Measurements from ENCODE around the gene FRMD4B. TPM values are rescaled to one million over a fixed set of nuclear protein-coding genes. Genes with fewer than 3 reads are reported as not detected.
A peak's percentile ranks its signal among the peaks of the same experiment; 100 is the strongest.

FRMD4B gene
- total RNA-seq, result 10 to 100 TPM; 36.7 to 38.1 TPM
- long read RNA-seq, full-length matches to known transcripts, result 1 of 16 reads
- long read RNA-seq, partial matches to known transcripts, result 3 of 16 reads
- long read RNA-seq, other reads (novel, unspliced or antisense), result 12 of 16 reads

- DNase-seq (peak; percentile 85), ATAC-seq (peak; percentile 93 to 94)
- intact Hi-C loops (cut with DNase I), result no loop called here
Observed at GRCh38 chr3:69385723-69386555, at the start of gene FRMD4B. FRMD4B (minus strand) TSS chr3:69386088; CDS start chr3:69385989, 99 bp downstream.

GRCh38 chr3:69433969-69434325 is 48.1 kb upstream of the FRMD4B start:
- peak in 1 of 2 donors; percentile 41 for ATAC-seq
- no peak for DNase-seq
- intact Hi-C loops (cut with DNase I), result no loop called here

GRCh38 chr3:69433121-69433968 is 47.5 kb upstream of the FRMD4B start:
- DNase-seq (no peak), ATAC-seq (peak; percentile 28 to 39)
- intact Hi-C loops (cut with DNase I), result no loop called here

GRCh38 chr3:69428657-69429255 is 42.9 kb upstream of the FRMD4B start:
- ATAC-seq, result peak in 1 of 2 donors; percentile 51

GRCh38 chr3:69426967-69427304 is 41.0 kb upstream of the FRMD4B start:
- intact Hi-C loops (cut with DNase I), result loop anchor here (5.0 to 10.0 kb wide), 4 partner anchors 105 to 265 kb away; no protein-coding TSS in a partner anchor
- DNase-seq, result no peak
- no peak for ATAC-seq

More at GRCh38 chr3:69428657-69429255, 42.9 kb upstream of the FRMD4B start:
- DNase-seq, result no peak
- intact Hi-C loops (cut with DNase I), result loop anchor here (5.0 to 10.0 kb wide), 4 partner anchors 106 to 266 kb away; no protein-coding TSS in a partner anchor

DNA sequence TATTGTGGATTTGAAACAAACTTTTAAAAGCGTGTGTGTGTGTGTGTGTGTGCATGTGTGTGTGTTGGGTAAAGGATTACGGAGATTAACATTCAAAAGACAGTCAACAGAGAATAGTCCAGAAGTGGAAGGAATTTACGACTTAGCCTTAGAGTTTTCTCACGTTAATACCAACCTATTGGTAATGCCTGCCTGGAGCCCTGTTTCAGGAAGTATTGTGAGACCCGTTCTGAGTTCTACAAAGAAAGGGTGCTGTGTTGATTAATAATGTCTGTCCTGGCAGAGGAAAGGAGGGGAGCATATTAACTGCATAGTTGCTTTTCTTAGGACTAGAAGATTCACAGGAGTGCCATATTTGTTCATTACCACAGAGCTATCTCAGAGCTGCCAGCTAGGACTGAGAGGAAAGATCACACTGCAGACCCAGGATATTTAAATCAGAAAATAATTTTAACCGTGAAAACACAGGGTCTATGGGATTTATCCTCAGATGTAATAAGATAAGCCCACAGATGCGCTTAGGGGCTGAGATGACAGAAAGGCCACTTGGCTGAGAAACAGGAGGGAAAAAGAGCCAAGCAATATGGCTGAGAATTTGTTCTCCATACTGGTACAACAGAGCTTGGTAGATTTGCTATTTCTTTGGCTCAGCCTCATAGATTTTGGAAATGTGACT is 40.5 kb upstream of the FRMD4B start:
- DNase-seq (no peak), ATAC-seq (no peak)
- intact Hi-C loops (cut with DNase I), result loop anchor here (5.0 to 10.0 kb wide), 4 partner anchors 104 to 264 kb away; no protein-coding TSS in a partner anchor

GRCh38 chr3:69425249-69425648 is 39.4 kb upstream of the FRMD4B start:
- ATAC-seq, result peak; percentile 53 to 69
- no peak for DNase-seq
- intact Hi-C loops (cut with DNase I), result loop anchor here (5.0 to 10.0 kb wide), 4 partner anchors 103 to 263 kb away; no protein-coding TSS in a partner anchor

- DNase-seq (no peak), ATAC-seq (no peak)
- intact Hi-C loops (cut with DNase I), result loop anchor here in 1 of 2 donors (10.0 kb wide), 1 partner anchor 259 kb away; no protein-coding TSS in a partner anchor
Observed at GRCh38 chr3:69423463-69424155, 37.7 kb upstream of the FRMD4B start.

DNA sequence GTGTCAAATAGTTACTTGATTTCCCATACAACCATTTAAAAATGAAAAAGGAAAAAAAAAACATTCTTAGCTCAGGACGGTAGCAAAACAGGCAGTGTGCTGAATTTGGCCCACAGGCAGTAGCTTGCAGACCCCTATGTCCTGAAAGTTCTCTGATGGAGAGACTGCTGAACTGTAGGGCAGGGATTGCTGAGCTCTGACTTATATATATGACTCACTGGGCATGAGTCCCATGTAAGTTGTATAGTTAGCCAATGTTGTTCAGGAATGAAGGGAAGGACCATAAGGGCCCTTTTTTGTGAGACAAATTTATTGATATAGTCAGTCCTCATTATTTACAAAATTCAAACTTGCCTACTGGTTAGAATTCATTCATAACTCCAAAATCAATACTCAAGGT is 36.9 kb upstream of the FRMD4B start:
- DNase-seq, result no peak
- intact Hi-C loops (cut with DNase I), result loop anchor here in 1 of 2 donors (10.0 kb wide), 1 partner anchor 258 kb away; no protein-coding TSS in a partner anchor
- no peak for ATAC-seq

- peak; percentile 23 to 93 for ATAC-seq
Observed at GRCh38 chr3:69420781-69421520, 35.1 kb upstream of the FRMD4B start.

GRCh38 chr3:69419276-69419675 is 33.4 kb upstream of the FRMD4B start:
- ATAC-seq (no peak), DNase-seq (no peak)
- intact Hi-C loops (cut with DNase I), result loop anchor here in 1 of 2 donors (10.0 kb wide), 1 partner anchor 94 kb away; no protein-coding TSS in a partner anchor

More at GRCh38 chr3:69420781-69421520, 35.1 kb upstream of the FRMD4B start:
- peak; percentile 58 for DNase-seq
- intact Hi-C loops (cut with DNase I), result loop anchor here in 1 of 2 donors (10.0 kb wide), 1 partner anchor 256 kb away; no protein-coding TSS in a partner anchor

- intact Hi-C loops (cut with DNase I), result loop anchor here in 1 of 2 donors (10.0 kb wide), 1 partner anchor 93 kb away; no protein-coding TSS in a partner anchor
- ATAC-seq, result no peak
- DNase-seq, result no peak
Observed at GRCh38 chr3:69417541-69418078, 31.7 kb upstream of the FRMD4B start.

DNA sequence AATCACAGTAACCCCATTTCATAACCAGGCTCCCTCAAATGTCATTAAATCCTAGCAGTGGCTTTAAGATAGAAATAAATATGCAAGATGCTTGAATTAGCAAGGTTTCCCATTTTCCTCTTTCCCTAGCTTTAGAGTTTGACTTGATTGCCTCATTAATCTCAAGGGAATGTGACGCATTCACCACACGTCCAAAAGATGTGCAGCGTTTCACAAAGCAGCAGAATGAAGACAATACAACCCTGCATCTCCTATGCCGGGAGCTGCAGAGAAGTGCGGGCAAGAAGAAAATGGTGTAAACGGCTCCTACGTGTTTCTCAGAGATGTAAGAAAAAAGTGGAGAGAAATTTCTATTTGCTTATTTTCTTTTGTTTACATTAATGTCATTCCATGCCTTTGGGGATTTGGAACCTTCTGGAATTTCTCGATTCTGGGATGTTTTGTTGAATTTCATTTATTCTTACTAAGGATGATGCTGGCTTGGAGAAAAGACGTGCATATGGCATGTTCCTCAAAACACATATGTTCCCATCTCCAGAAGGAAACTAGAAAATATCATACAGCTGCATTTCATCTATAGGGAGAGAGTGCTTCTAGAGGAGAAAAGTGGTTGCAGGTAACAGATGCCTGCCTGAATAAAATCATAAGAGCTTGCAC is 27.8 kb upstream of the FRMD4B start:
- DNase-seq, result no peak
- intact Hi-C loops (cut with DNase I), result loop anchor here (5.0 to 10.0 kb wide), 2 partner anchors 89 to 106 kb away; no protein-coding TSS in a partner anchor
- no peak for ATAC-seq

GRCh38 chr3:69411346-69411745 is 25.5 kb upstream of the FRMD4B start:
- no peak for ATAC-seq
- intact Hi-C loops (cut with DNase I), result loop anchor here (5.0 to 10.0 kb wide), 2 partner anchors 87 to 104 kb away; no protein-coding TSS in a partner anchor
- no peak for DNase-seq

GRCh38 chr3:69410301-69410700 is 24.4 kb upstream of the FRMD4B start:
- peak; percentile 74 to 82 for ATAC-seq
- intact Hi-C loops (cut with DNase I), result loop anchor here (5.0 to 10.0 kb wide), 2 partner anchors 86 to 103 kb away; no protein-coding TSS in a partner anchor

GRCh38 chr3:69409831-69410230 is 23.9 kb upstream of the FRMD4B start:
- ATAC-seq, result peak; percentile 6 to 57
- DNase-seq, result no peak
- intact Hi-C loops (cut with DNase I), result loop anchor here (5.0 to 10.0 kb wide), 3 partner anchors 83 to 103 kb away; no protein-coding TSS in a partner anchor

More at GRCh38 chr3:69410301-69410700, 24.4 kb upstream of the FRMD4B start:
- DNase-seq, result peak; percentile 77
